Renal cortex interstitium (tissue), 11 donors: ENCODE data around the gene CPLX1. TPM values are rescaled to one million over a fixed set of nuclear protein-coding genes. Genes with fewer than 3 reads are reported as not detected.
"Not testable (repeated sequence)": the region's sequence is repeated elsewhere in the genome, so short reads cannot be mapped to it uniquely, and the experiment has no call there.

Experiments used
- DNase-seq, 11 donors: peaks; one replicate each; pipeline ENCODE4 v3.0.0-alpha.2; 2013; ENCODE audit warnings: low read depth in 9 of 11, low spot score in 4 of 11; ENCODE audit errors: extremely low read depth in 1 of 11
- polyA plus RNA-seq, 3 donors: library from polyadenylated mRNA; unstranded; fragments of 120-200 nt; gene quantifications; one replicate each; pipeline ENCODE4 v1.2.1, GENCODE V29; 2013; ENCODE audit not compliant: insufficient read length in 3 of 3

The CPLX1 gene
- polyA plus RNA-seq, 3 donors = 1.2 to 4.0 (median 3.2) TPM

GRCh38 chr4:788006-788635 lies 37.8 kb downstream of the CPLX1 start:
- DNase-seq = no peak

GRCh38 chr4:787561-787981 lies 38.4 kb downstream of the CPLX1 start:
- no peak for DNase-seq

DNA sequence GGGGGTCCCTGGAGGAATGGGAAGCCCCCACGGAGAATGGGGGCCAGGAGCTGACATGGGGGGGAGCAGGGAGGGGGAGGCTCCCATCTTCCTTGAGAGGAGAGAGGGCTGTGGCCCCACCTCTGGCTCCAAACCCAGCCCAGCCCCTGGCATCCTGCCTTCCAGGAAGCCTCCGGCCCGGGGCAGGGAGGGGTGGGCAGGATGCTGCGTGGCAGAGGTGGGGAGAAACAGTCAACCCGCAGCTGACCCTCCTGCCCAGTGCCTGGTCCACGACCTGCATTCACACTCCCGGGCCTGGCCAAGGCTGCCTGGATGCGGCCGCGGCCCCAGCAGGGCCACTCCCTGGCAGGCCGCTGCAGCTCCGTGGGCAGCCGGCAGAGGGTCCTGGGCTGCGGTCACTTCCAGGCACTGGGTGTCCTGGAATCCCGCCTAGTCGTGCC lies 39.0 kb downstream of the CPLX1 start:
- no peak for DNase-seq

GRCh38 chr4:786074-786741 lies 39.7 kb downstream of the CPLX1 start:
- no peak for DNase-seq

DNA sequence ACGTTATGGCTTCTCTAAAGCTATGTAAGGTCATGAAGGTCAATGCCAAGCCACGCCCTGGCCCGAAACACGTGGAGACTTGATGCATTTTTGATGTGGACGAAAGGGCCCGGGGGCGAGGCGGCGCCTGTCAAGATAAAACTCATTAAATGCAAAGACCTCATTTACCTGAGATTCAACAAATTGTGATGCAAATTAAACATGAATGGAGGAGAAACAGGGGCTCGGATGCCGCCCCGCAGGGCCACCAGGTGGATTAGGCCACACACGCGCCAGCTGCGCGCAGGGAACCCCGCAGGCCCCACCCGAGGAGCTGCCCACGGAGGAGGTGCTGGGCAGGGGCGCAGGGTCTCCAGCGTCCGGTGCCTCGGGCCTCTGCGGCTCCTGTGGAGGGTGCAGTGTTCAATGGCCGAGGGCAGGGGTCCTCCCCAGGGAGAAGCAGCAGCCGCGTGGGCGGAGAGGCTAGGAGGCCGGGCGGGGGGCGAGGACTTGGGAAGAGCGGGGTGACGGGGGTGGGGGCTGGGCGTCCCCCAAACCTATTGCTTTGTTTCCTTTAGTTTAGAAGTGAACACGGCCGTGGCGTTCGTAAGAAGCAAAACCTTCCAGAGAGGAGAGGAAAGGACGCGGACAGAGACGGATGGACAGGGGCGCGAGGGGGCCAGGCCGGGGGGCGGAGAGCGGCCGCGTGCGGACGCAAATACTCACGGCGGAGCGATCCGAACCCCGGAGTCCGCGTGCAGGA lies 40.4 kb downstream of the CPLX1 start:
- no peak for DNase-seq

- DNase-seq = no peak
Measured at GRCh38 chr4:784401-785331, 41.3 kb downstream of the CPLX1 start.

DNA sequence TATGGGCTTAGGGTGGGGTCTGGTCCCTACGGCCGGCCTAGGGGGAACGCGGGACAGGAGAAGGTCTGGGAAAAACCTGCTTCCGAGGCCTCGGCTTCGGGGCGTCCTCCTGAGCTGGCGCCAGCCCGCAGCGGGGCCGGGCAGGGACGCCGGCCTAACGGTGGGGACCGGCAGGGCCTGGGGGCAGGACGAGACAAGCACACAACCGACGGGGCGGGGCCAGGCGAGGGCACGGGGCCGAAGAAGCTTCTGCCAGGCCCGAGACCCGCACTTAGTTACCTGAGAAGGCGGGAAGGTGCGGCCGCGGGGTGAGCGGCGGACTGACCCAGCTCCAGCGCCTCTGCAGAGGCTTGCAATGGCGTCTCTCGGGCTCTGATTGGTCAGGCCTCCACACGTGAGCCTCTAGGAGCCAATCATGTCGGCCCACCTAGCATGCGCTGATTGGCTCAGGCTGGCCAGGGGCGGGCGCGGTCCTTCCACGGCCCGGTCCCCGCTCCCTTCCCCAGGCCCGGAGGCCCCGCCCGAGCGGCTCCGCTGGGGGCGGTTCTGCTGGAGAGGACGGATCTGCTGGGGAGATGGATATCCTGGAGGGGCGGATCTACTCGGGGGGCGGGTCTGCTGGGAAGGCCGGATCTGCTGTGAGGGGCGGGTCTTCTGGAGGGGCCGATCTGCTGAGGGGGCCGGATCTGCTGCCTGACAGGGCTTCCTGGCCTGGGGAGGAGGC lies 44.3 kb downstream of the CPLX1 start:
- peak; percentile 96 to 100 (median 98) for DNase-seq

GRCh38 chr4:780716-781492 lies 45.0 kb downstream of the CPLX1 start:
- DNase-seq = no peak

GRCh38 chr4:780255-780654 lies 45.7 kb downstream of the CPLX1 start:
- DNase-seq = not testable (repeated sequence)

DNA sequence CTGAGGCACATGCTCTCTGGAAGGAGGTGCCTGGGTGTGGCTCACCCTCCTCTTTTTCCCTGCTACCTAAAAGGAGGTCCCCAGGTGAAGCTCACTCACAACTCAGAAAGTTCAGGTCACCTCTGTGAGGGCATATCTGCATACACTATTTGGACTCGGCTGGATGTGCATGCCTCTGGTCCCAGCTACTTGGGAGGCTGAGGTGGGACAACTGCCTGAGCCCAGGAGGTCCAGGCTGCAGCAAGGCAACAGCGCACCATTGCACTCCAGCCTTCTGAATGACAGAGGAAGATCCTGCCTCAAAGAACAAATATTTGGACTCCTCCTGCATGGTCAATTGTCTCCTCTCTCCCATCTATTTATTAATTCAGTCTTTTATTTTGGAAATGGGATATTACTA lies 46.4 kb downstream of the CPLX1 start:
- DNase-seq = no peak

GRCh38 chr4:777520-778262 lies 48.2 kb downstream of the CPLX1 start:
- no peak for DNase-seq

DNA sequence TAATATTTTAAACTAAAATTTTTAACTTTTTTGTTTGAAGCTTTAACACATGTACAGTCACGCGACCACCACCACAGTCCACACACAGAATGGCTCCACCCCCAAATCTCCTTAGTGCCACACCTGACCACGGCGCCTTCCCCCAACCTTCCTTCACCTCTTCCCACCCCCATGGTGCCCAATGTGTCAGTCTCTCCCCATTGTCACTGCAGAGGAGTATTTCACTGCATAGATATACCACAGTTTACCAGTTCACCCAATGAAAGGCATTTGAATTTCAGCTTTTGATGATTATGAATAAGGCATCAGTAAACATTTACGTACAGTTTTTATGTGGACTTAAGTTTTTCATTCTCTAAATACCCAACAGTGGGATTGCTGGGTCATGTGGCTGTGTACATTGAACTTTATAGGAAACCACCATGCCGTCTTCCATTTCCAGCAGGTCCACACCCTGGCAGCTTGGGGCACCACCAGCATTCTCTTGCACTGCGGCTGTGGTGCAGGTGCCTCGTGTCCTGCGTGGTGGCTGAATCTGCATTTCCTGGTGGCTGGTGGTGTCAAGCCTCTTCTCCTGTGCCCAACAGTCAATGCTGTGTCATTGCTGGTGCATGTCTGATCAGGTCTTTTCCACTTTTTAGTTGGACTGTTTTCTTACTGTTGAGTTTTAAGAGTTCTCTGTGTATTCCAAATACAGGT lies 49.0 kb downstream of the CPLX1 start:
- DNase-seq = no peak

DNA sequence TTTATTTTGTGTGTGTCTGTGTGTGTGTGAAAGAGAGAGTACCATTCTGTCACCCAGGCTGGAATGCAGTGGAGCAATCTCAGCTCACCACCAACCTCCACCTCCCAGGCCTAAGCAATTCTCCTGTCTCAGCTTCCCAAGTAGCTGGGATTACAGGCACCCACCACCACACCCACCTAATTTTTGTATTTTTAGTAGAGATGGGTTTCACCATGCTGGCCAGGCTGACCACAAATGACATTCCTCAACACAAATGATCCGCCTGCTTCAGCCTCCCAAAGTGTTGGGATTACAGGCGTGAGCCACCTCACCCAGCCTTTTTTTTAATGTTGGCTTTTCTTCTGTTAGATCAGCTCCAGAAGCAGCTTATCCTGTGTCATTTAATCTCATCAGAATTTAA lies 50.4 kb downstream of the CPLX1 start:
- DNase-seq = not testable (repeated sequence)

DNA sequence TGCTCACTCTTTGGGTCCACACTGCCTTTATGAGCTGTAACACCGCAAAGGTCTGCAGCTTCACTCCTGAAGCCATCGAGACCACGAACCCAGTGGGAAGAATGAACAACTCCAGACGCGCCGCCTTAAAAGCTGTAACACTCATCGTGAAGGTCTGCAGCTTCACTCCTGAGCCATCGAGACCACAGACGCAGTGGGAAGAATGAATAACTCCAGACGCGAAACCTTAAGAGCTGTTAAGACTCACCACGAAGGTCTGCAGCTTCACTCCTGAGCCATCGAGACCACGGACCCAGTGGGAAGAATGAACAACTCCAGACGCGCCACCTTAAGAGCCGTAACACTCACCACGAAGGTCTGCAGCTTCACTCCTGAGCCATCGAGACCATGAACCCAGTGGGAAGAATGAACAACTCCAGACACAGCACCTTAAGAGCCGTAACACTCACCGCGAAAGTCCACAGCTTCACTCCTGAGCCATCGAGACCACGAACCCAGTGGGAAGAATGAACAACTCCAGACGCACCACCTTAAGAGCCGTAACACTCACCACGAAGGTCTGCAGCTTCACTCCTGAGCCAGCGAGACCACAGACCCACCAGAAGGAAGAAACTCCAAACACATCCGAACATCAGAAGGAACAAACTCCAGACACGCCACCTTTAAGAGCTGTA lies 51.4 kb downstream of the CPLX1 start:
- not testable (repeated sequence) for DNase-seq

GRCh38 chr4:773214-773613 lies 52.7 kb downstream of the CPLX1 start:
- DNase-seq = no peak

- DNase-seq = no peak
Measured at GRCh38 chr4:772776-773175, 53.2 kb downstream of the CPLX1 start.
